Right lobe of liver (tissue), 4 donors: ENCODE data around the gene FASTKD2.

Experiments used
- POLR2A ChIP-seq: fragments of 450-650 bp; IDR thresholded peaks from one replicate; pipeline ENCODE4 v1.6.1; 2017; ENCODE audit warnings: antibody characterized with exemption, mild to moderate bottlenecking
- TF ChIP-seq, protein P1 (sequence below), 4 donors: fragments of 200-600 bp in 3 of 4; fragments of 450-650 bp in 1 of 4; IDR thresholded peaks; one replicate each; pipeline versions ENCODE4 v1.5.1 to v1.8.0; 2016 to 2022; ENCODE audit warnings: antibody characterized with exemption in 4 of 4, mild to moderate bottlenecking in 2 of 4
- donor health status: DM: no; HTN: no; CAD: no.
- donor health status: DM: no; HTN: no; CAD: no.
- donor health status: DM: no; HTN: yes; CAD: no.

DNA sequence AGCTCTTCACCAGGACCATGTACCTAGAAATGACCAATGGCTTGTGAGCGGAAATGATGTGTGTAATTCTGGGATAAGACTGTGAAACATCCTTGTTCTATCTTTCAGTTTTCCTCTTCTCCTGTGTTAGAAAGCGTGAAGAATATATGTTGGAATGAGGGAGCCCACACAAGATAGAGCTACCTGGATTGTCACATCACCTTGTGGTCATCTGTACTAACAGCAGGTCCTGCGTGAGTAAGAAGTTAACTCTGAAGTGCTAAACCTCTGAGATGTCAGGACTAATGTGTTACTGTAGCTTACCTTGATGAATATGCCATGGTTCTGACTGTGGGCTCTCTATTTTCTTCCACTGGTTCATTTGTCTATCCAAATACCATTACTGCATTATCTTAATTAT lies 75.6 kb downstream of the FASTKD2 start:
- TF ChIP-seq, protein P1, sequence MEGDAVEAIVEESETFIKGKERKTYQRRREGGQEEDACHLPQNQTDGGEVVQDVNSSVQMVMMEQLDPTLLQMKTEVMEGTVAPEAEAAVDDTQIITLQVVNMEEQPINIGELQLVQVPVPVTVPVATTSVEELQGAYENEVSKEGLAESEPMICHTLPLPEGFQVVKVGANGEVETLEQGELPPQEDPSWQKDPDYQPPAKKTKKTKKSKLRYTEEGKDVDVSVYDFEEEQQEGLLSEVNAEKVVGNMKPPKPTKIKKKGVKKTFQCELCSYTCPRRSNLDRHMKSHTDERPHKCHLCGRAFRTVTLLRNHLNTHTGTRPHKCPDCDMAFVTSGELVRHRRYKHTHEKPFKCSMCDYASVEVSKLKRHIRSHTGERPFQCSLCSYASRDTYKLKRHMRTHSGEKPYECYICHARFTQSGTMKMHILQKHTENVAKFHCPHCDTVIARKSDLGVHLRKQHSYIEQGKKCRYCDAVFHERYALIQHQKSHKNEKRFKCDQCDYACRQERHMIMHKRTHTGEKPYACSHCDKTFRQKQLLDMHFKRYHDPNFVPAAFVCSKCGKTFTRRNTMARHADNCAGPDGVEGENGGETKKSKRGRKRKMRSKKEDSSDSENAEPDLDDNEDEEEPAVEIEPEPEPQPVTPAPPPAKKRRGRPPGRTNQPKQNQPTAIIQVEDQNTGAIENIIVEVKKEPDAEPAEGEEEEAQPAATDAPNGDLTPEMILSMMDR (IDR thresholded peaks at IDR 0.05) = peak in 2 of 4 donors; percentile 12 to 20
- no peak for TF ChIP-seq POLR2A
